ENCODE measurements around the gene GPR155.

GPR155 gene
- 37.8 to 54.6 (median 54.0) reads per million in 3 donors for total RNA-seq

GRCh38 chr2:174486563-174487107 is at the start of gene GPR155:
TSS of gene GPR155 (minus strand) at chr2:174487029. CDS start at chr2:174481956, 5,073 bp downstream.
- peak in 1 of 3 donors; percentile 27 for DNase-seq
- peaks cover 26% of the 10 kb centered on the region for H3K4me1 ChIP-seq (ENCODE audit: control insufficient read depth, insufficient read depth, low read length, poor library complexity, severe bottlenecking)

GRCh38 chr2:174535757-174536703 is 49.2 kb upstream of the GPR155 start:
- H3K9me3 ChIP-seq (ENCODE audit: control insufficient read depth, low read length) = no peaks in the 10 kb centered on the region
- H3K27me3 ChIP-seq (replicated peaks; ENCODE audit: control insufficient read depth, insufficient read depth, low read length, poor library complexity, severe bottlenecking) = no peaks in the 10 kb centered on the region
- H3K4me3 ChIP-seq (ENCODE audit: insufficient read depth, low read depth, low read length, poor library complexity, severe bottlenecking) = no peak overlapping the region
- no peak for DNase-seq
- no peak overlapping the region for H3K27ac ChIP-seq (ENCODE audit: insufficient read depth, low read length, poor library complexity, severe bottlenecking)
- H3K36me3 ChIP-seq (ENCODE audit: control insufficient read depth, insufficient read depth, low read length) = no peaks in the 10 kb centered on the region
- no peaks in the 10 kb centered on the region for H3K4me1 ChIP-seq (ENCODE audit: control insufficient read depth, insufficient read depth, low read length, poor library complexity, severe bottlenecking)

More at GRCh38 chr2:174486563-174487107, at the start of gene GPR155:
- peak within 1 kb of the TSS; percentile 61 for H3K27ac ChIP-seq (ENCODE audit: insufficient read depth, low read length, poor library complexity, severe bottlenecking)
- peaks cover 12% of the 10 kb centered on the region for H3K36me3 ChIP-seq (ENCODE audit: control insufficient read depth, insufficient read depth, low read length)
- H3K4me3 ChIP-seq (ENCODE audit: insufficient read depth, low read depth, low read length, poor library complexity, severe bottlenecking) = peak within 1 kb of the TSS; percentile 90
- no peaks in the 10 kb centered on the region for H3K9me3 ChIP-seq (ENCODE audit: control insufficient read depth, low read length)
- no peaks in the 10 kb centered on the region for H3K27me3 ChIP-seq (replicated peaks; ENCODE audit: control insufficient read depth, insufficient read depth, low read length, poor library complexity, severe bottlenecking)

GRCh38 chr2:174535083-174535482 is 48.3 kb upstream of the GPR155 start:
- Histone ChIP-seq H3K4me1 (ENCODE audit: control insufficient read depth, insufficient read depth, low read length, poor library complexity, severe bottlenecking) (no peaks in the 10 kb centered on the region), H3K36me3 (ENCODE audit: control insufficient read depth, insufficient read depth, low read length) (no peaks in the 10 kb centered on the region), H3K4me3 (ENCODE audit: insufficient read depth, low read depth, low read length, poor library complexity, severe bottlenecking) (no peak overlapping the region), H3K27ac (ENCODE audit: insufficient read depth, low read length, poor library complexity, severe bottlenecking) (no peak overlapping the region), H3K27me3 (replicated peaks; ENCODE audit: control insufficient read depth, insufficient read depth, low read length, poor library complexity, severe bottlenecking) (no peaks in the 10 kb centered on the region), H3K9me3 (ENCODE audit: control insufficient read depth, low read length) (no peaks in the 10 kb centered on the region)
- DNase-seq = no peak

GRCh38 chr2:174529916-174530315 is 43.1 kb upstream of the GPR155 start:
- Histone ChIP-seq H3K27ac (ENCODE audit: insufficient read depth, low read length, poor library complexity, severe bottlenecking) (no peak overlapping the region), H3K36me3 (ENCODE audit: control insufficient read depth, insufficient read depth, low read length) (no peaks in the 10 kb centered on the region), H3K4me1 (ENCODE audit: control insufficient read depth, insufficient read depth, low read length, poor library complexity, severe bottlenecking) (no peaks in the 10 kb centered on the region), H3K4me3 (ENCODE audit: insufficient read depth, low read depth, low read length, poor library complexity, severe bottlenecking) (no peak overlapping the region), H3K27me3 (replicated peaks; ENCODE audit: control insufficient read depth, insufficient read depth, low read length, poor library complexity, severe bottlenecking) (no peaks in the 10 kb centered on the region), H3K9me3 (ENCODE audit: control insufficient read depth, low read length) (no peaks in the 10 kb centered on the region)
- DNase-seq = no peak

GRCh38 chr2:174527959-174528358 is 41.1 kb upstream of the GPR155 start:
- no peak for DNase-seq
- Histone ChIP-seq H3K9me3 (ENCODE audit: control insufficient read depth, low read length) (no peaks in the 10 kb centered on the region), H3K4me3 (ENCODE audit: insufficient read depth, low read depth, low read length, poor library complexity, severe bottlenecking) (no peak overlapping the region), H3K27me3 (replicated peaks; ENCODE audit: control insufficient read depth, insufficient read depth, low read length, poor library complexity, severe bottlenecking) (no peaks in the 10 kb centered on the region), H3K36me3 (ENCODE audit: control insufficient read depth, insufficient read depth, low read length) (no peaks in the 10 kb centered on the region), H3K4me1 (ENCODE audit: control insufficient read depth, insufficient read depth, low read length, poor library complexity, severe bottlenecking) (no peaks in the 10 kb centered on the region), H3K27ac (ENCODE audit: insufficient read depth, low read length, poor library complexity, severe bottlenecking) (no peak overlapping the region)

GRCh38 chr2:174527101-174527721 is 40.4 kb upstream of the GPR155 start:
- no peaks in the 10 kb centered on the region for H3K9me3 ChIP-seq (ENCODE audit: control insufficient read depth, low read length)
- no peaks in the 10 kb centered on the region for H3K4me1 ChIP-seq (ENCODE audit: control insufficient read depth, insufficient read depth, low read length, poor library complexity, severe bottlenecking)
- no peaks in the 10 kb centered on the region for H3K36me3 ChIP-seq (ENCODE audit: control insufficient read depth, insufficient read depth, low read length)
- H3K27ac ChIP-seq (ENCODE audit: insufficient read depth, low read length, poor library complexity, severe bottlenecking) = no peak overlapping the region
- H3K27me3 ChIP-seq (replicated peaks; ENCODE audit: control insufficient read depth, insufficient read depth, low read length, poor library complexity, severe bottlenecking) = no peaks in the 10 kb centered on the region
- H3K4me3 ChIP-seq (ENCODE audit: insufficient read depth, low read depth, low read length, poor library complexity, severe bottlenecking) = no peak overlapping the region
- DNase-seq = no peak

GRCh38 chr2:174524527-174524926 is 37.7 kb upstream of the GPR155 start:
- H3K4me3 ChIP-seq (ENCODE audit: insufficient read depth, low read depth, low read length, poor library complexity, severe bottlenecking) = no peak overlapping the region
- DNase-seq = no peak
- no peaks in the 10 kb centered on the region for H3K4me1 ChIP-seq (ENCODE audit: control insufficient read depth, insufficient read depth, low read length, poor library complexity, severe bottlenecking)
- H3K27ac ChIP-seq (ENCODE audit: insufficient read depth, low read length, poor library complexity, severe bottlenecking) = no peak overlapping the region
- H3K9me3 ChIP-seq (ENCODE audit: control insufficient read depth, low read length) = no peaks in the 10 kb centered on the region
- H3K27me3 ChIP-seq (replicated peaks; ENCODE audit: control insufficient read depth, insufficient read depth, low read length, poor library complexity, severe bottlenecking) = no peaks in the 10 kb centered on the region
- no peaks in the 10 kb centered on the region for H3K36me3 ChIP-seq (ENCODE audit: control insufficient read depth, insufficient read depth, low read length)

GRCh38 chr2:174522553-174522952 is 35.7 kb upstream of the GPR155 start:
- no peak for DNase-seq
- Histone ChIP-seq H3K4me3 (ENCODE audit: insufficient read depth, low read depth, low read length, poor library complexity, severe bottlenecking) (no peak overlapping the region), H3K36me3 (ENCODE audit: control insufficient read depth, insufficient read depth, low read length) (no peaks in the 10 kb centered on the region), H3K9me3 (ENCODE audit: control insufficient read depth, low read length) (no peaks in the 10 kb centered on the region), H3K27me3 (replicated peaks; ENCODE audit: control insufficient read depth, insufficient read depth, low read length, poor library complexity, severe bottlenecking) (no peaks in the 10 kb centered on the region), H3K4me1 (ENCODE audit: control insufficient read depth, insufficient read depth, low read length, poor library complexity, severe bottlenecking) (no peaks in the 10 kb centered on the region), H3K27ac (ENCODE audit: insufficient read depth, low read length, poor library complexity, severe bottlenecking) (no peak overlapping the region)

- Histone ChIP-seq H3K4me3 (ENCODE audit: insufficient read depth, low read depth, low read length, poor library complexity, severe bottlenecking) (no peak overlapping the region), H3K27me3 (replicated peaks; ENCODE audit: control insufficient read depth, insufficient read depth, low read length, poor library complexity, severe bottlenecking) (no peaks in the 10 kb centered on the region), H3K27ac (ENCODE audit: insufficient read depth, low read length, poor library complexity, severe bottlenecking) (no peak overlapping the region), H3K4me1 (ENCODE audit: control insufficient read depth, insufficient read depth, low read length, poor library complexity, severe bottlenecking) (no peaks in the 10 kb centered on the region), H3K9me3 (ENCODE audit: control insufficient read depth, low read length) (no peaks in the 10 kb centered on the region), H3K36me3 (ENCODE audit: control insufficient read depth, insufficient read depth, low read length) (no peaks in the 10 kb centered on the region)
- DNase-seq = no peak
Observed at GRCh38 chr2:174518395-174518794, 31.6 kb upstream of the GPR155 start.

All from effector memory CD4-positive, alpha-beta T cell (primary cell).